HEK293 (cell line): ENCODE results near the gene CNTN4.

ENCODE experiments used
- CTCF ChIA-PET: fragments of 350-600 bp; formaldehyde crosslinking; extraction: SDS; loops from one replicate; lab custom pipeline; 2021; ENCODE audit warnings: antibody characterized with exemption; lab: Yijun Ruan, JAX
- POLR2A ChIA-PET: fragments of 300-600 bp; formaldehyde crosslinking; extraction: SDS; loops from one replicate; lab custom pipeline; 2020; ENCODE audit warnings: antibody characterized with exemption, inconsistent platforms; lab: Yijun Ruan, JAX
- H3K27ac ChIP-seq: fragments of 200-500 bp; sonication (Bioruptor generic); 2 replicates; pipeline ENCODE4 v1.5.1; 2014; ENCODE audit warnings: low read depth, low read length, control low read depth, inconsistent platforms; ENCODE audit errors: extremely low read depth
- H3K36me3 ChIP-seq, 2 experiments: fragments of 200-500 bp in 1 of 2; sonication (Bioruptor generic) in 1 of 2; 1 replicate in 1 of 2; 2 replicates in 1 of 2; pipeline ENCODE4 v1.5.1; 2014 to 2017; ENCODE audit warnings: inconsistent platforms in 2 of 2, low read length in 2 of 2; ENCODE audit not compliant: control insufficient read depth in 2 of 2, insufficient read depth in 1 of 2
- H3K4me1 ChIP-seq: fragments of 200-500 bp; sonication (Bioruptor generic); 2 replicates; pipeline ENCODE4 v1.5.1; 2014; ENCODE audit warnings: mild to moderate bottlenecking, low read length, inconsistent platforms; ENCODE audit not compliant: control insufficient read depth, insufficient read depth
- H3K4me3 ChIP-seq: 2 replicates; pipeline ENCODE4 v1.5.1; 2011; ENCODE audit warnings: low read depth, mild to moderate bottlenecking, control low read depth, low read length, moderate library complexity
- H3K9me3 ChIP-seq: fragments of 200-500 bp; sonication (Bioruptor generic); 2 replicates; pipeline ENCODE4 v1.5.1; 2014; ENCODE audit warnings: low read depth, low read length, inconsistent platforms; ENCODE audit not compliant: control insufficient read depth, insufficient read depth
- GLI2 ChIP-seq: fragments of 450-650 bp; formaldehyde crosslinking; IDR thresholded peaks from 2 replicates; pipeline ENCODE4; 2017; ENCODE audit warnings: missing biosample characterization, missing genetic modification characterization, low read depth, borderline replicate concordance
- GLI4 ChIP-seq: fragments of 450-650 bp; formaldehyde crosslinking; IDR thresholded peaks from 2 replicates; pipeline ENCODE4 v1.5.1; 2016; ENCODE audit warnings: missing biosample characterization, missing genetic modification characterization
- GLIS1 ChIP-seq: fragments of 450-650 bp; formaldehyde crosslinking; IDR thresholded peaks from 2 replicates; pipeline ENCODE4 v1.5.1; 2016; ENCODE audit warnings: missing biosample characterization, missing genetic modification characterization
- KLF16 ChIP-seq: fragments of 450-650 bp; formaldehyde crosslinking; IDR thresholded peaks from 2 replicates; pipeline ENCODE4 v1.5.1; 2017; ENCODE audit warnings: missing biosample characterization, missing genetic modification characterization
- OVOL3 ChIP-seq: fragments of 450-650 bp; formaldehyde crosslinking; IDR thresholded peaks from 2 replicates; pipeline ENCODE4 v1.5.1; 2016; ENCODE audit warnings: missing biosample characterization, missing genetic modification characterization
- PRDM1 ChIP-seq: fragments of 450-650 bp; formaldehyde crosslinking; IDR thresholded peaks from 2 replicates; pipeline ENCODE4; 2016; ENCODE audit warnings: missing biosample characterization, missing genetic modification characterization
- SALL2 ChIP-seq: fragments of 450-650 bp; formaldehyde crosslinking; IDR thresholded peaks from 2 replicates; pipeline ENCODE4 v1.5.0; 2017; ENCODE audit warnings: missing biosample characterization, mild to moderate bottlenecking, missing genetic modification characterization, borderline replicate concordance
- SETDB1 ChIP-seq: IDR thresholded peaks from one replicate; pipeline ENCODE4 v1.6.1; 2017; ENCODE audit warnings: mild to moderate bottlenecking, low read length, moderate library complexity, mixed read lengths; ENCODE audit not compliant: insufficient read length
- YY1 ChIP-seq: fragments of 450-650 bp; formaldehyde crosslinking; IDR thresholded peaks from 2 replicates; pipeline ENCODE4 v1.5.1; 2018; ENCODE audit warnings: missing biosample characterization, missing genetic modification characterization
- ZFP3 ChIP-seq: fragments of 450-650 bp; formaldehyde crosslinking; IDR thresholded peaks from 2 replicates; pipeline ENCODE4 v1.5.1; 2016; ENCODE audit warnings: low read depth, missing biosample characterization, missing genetic modification characterization
- ZNF157 ChIP-seq: fragments of 450-650 bp; formaldehyde crosslinking; IDR thresholded peaks from 2 replicates; pipeline ENCODE4 v1.5.1; 2016; ENCODE audit warnings: missing biosample characterization, missing genetic modification characterization
- ZNF175 ChIP-seq: fragments of 450-650 bp; formaldehyde crosslinking; IDR thresholded peaks from 2 replicates; pipeline ENCODE4 v1.5.1; 2016; ENCODE audit warnings: missing biosample characterization, missing genetic modification characterization
- ZNF2 ChIP-seq: fragments of 450-650 bp; formaldehyde crosslinking; IDR thresholded peaks from 2 replicates; pipeline ENCODE4 v1.5.1; 2016; ENCODE audit warnings: missing biosample characterization, missing genetic modification characterization
- ZNF223 ChIP-seq: fragments of 450-650 bp; formaldehyde crosslinking; IDR thresholded peaks from 2 replicates; pipeline ENCODE4 v1.5.1; 2016; ENCODE audit warnings: missing biosample characterization, missing genetic modification characterization
- ZNF423 ChIP-seq: fragments of 450-650 bp; formaldehyde crosslinking; IDR thresholded peaks from 2 replicates; pipeline ENCODE4 v1.5.1; 2016; ENCODE audit warnings: missing biosample characterization, missing genetic modification characterization
- ZNF510 ChIP-seq: fragments of 450-650 bp; formaldehyde crosslinking; IDR thresholded peaks from 2 replicates; pipeline ENCODE4 v1.5.1; 2018; ENCODE audit warnings: mild to moderate bottlenecking, missing genetic modification characterization, missing biosample characterization; ENCODE audit not compliant: insufficient replicate concordance
- ZNF548 ChIP-seq: fragments of 450-650 bp; formaldehyde crosslinking; IDR thresholded peaks from 2 replicates; pipeline ENCODE4 v1.5.1; 2016; ENCODE audit warnings: missing biosample characterization, missing genetic modification characterization
- ZNF558 ChIP-seq: fragments of 450-650 bp; formaldehyde crosslinking; IDR thresholded peaks from 2 replicates; pipeline ENCODE4 v1.5.1; 2016; ENCODE audit warnings: missing biosample characterization, missing genetic modification characterization
- ZNF830 ChIP-seq: fragments of 450-650 bp; IDR thresholded peaks from 2 replicates; pipeline ENCODE4 v1.5.0; 2018; ENCODE audit warnings: missing biosample characterization, missing genetic modification characterization, low read depth, mild to moderate bottlenecking, moderate library complexity
- TF ChIP-seq, protein P1 (sequence below): fragments of 450-650 bp; formaldehyde crosslinking; IDR thresholded peaks from 2 replicates; pipeline ENCODE4 v1.5.1; 2016; ENCODE audit warnings: missing biosample characterization, missing genetic modification characterization
- TF ChIP-seq, protein P2 (sequence below): fragments of 450-650 bp; formaldehyde crosslinking; IDR thresholded peaks from 2 replicates; pipeline ENCODE4 v1.5.1; 2016; ENCODE audit warnings: missing biosample characterization, missing genetic modification characterization
- TF ChIP-seq, protein P3 (sequence below): fragments of 450-650 bp; formaldehyde crosslinking; IDR thresholded peaks from 2 replicates; pipeline ENCODE4 v1.5.1; 2016; ENCODE audit warnings: missing biosample characterization, missing genetic modification characterization, low read depth
- TF ChIP-seq, protein P4 (sequence below): fragments of 450-650 bp; formaldehyde crosslinking; IDR thresholded peaks from 2 replicates; pipeline ENCODE4 v1.5.1; 2016; ENCODE audit warnings: missing biosample characterization, missing genetic modification characterization

Gene CNTN4

DNA sequence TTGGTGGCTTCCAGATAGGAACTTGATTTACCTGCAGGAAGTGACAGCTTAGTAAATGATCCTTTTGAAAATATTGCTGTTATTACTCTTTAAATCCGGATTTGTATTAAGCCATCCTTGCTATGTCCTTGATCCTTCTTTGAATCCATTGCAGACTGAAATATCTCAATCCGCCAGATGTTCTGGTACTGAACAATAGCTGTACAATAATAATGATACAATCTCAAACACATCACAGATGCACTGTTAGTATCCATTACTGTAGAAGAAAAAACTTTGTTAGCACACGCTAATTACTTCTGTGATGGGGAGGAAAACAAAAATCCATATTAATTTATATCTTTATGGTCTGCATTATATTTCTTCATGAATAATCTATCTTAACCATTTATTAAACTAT is 202.3 kb downstream of the CNTN4 start:
- H3K27ac ChIP-seq: no peak overlapping the region
- ChIA-PET POLR2A (no interaction called here), CTCF (no interaction called here)
- H3K4me3 ChIP-seq: no peak overlapping the region
- no peaks in the 10 kb centered on the region for H3K4me1 ChIP-seq
- no peaks in the 10 kb centered on the region for H3K9me3 ChIP-seq
- TF ChIP-seq ZNF830 (tag by site-specific recombination) (no peak), PRDM1 (no peak), GLIS1 (tag by site-specific recombination) (no peak), ZNF558 (tag by site-specific recombination) (no peak), ZNF175 (tag by site-specific recombination) (no peak)
- no peaks in the 10 kb centered on the region for H3K36me3 ChIP-seq

DNA sequence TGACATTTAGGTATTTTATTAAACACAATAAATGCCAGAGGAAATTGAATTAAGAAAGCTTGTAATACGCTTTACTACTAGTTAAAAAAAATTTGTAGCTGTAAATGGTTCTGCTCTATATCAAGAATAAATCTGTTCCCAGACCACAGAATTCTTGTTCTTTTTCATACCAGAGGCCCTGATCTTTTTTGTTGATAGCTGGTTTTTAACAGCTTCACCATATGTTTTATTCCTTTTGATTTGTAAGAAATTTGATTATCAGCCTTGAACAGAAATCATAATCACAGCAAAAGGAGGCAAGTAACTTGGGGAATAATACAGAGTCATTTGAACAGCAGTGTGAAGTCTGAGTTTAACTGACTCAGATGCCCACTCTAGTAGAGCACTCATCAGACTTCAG is 202.7 kb downstream of the CNTN4 start:
- H3K27ac ChIP-seq: no peak overlapping the region
- no peaks in the 10 kb centered on the region for H3K9me3 ChIP-seq
- no peaks in the 10 kb centered on the region for H3K36me3 ChIP-seq
- ChIA-PET CTCF (interaction anchor here (0.5 kb wide), 1 partner anchor 1457 kb away, joined by 3 read pairs; no protein-coding TSS in a partner anchor), POLR2A (no interaction called here)
- H3K4me3 ChIP-seq: no peak overlapping the region
- no peaks in the 10 kb centered on the region for H3K4me1 ChIP-seq
- TF ChIP-seq ZNF157 (tag by site-specific recombination): no peak
- no peak for TF ChIP-seq ZNF510 (tag by site-specific recombination)
- TF ChIP-seq ZNF548: no peak
- TF ChIP-seq, protein P1, sequence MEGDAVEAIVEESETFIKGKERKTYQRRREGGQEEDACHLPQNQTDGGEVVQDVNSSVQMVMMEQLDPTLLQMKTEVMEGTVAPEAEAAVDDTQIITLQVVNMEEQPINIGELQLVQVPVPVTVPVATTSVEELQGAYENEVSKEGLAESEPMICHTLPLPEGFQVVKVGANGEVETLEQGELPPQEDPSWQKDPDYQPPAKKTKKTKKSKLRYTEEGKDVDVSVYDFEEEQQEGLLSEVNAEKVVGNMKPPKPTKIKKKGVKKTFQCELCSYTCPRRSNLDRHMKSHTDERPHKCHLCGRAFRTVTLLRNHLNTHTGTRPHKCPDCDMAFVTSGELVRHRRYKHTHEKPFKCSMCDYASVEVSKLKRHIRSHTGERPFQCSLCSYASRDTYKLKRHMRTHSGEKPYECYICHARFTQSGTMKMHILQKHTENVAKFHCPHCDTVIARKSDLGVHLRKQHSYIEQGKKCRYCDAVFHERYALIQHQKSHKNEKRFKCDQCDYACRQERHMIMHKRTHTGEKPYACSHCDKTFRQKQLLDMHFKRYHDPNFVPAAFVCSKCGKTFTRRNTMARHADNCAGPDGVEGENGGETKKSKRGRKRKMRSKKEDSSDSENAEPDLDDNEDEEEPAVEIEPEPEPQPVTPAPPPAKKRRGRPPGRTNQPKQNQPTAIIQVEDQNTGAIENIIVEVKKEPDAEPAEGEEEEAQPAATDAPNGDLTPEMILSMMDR (tag by site-specific recombination): no peak
- TF ChIP-seq GLI4 (tag by site-specific recombination): no peak
- TF ChIP-seq SALL2 (tag by site-specific recombination): no peak
- no peak for TF ChIP-seq ZFP3 (tag by site-specific recombination)
- TF ChIP-seq ZNF223 (tag by site-specific recombination): no peak
- TF ChIP-seq KLF16 (tag by site-specific recombination): no peak
- no peak for TF ChIP-seq OVOL3 (tag by site-specific recombination)
- no peak for TF ChIP-seq SETDB1
- TF ChIP-seq, protein P2, sequence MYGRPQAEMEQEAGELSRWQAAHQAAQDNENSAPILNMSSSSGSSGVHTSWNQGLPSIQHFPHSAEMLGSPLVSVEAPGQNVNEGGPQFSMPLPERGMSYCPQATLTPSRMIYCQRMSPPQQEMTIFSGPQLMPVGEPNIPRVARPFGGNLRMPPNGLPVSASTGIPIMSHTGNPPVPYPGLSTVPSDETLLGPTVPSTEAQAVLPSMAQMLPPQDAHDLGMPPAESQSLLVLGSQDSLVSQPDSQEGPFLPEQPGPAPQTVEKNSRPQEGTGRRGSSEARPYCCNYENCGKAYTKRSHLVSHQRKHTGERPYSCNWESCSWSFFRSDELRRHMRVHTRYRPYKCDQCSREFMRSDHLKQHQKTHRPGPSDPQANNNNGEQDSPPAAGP: no peak
- no peak for TF ChIP-seq ZNF2 (tag by site-specific recombination)
- TF ChIP-seq GLI2 (tag by site-specific recombination): no peak
- TF ChIP-seq, protein P3, sequence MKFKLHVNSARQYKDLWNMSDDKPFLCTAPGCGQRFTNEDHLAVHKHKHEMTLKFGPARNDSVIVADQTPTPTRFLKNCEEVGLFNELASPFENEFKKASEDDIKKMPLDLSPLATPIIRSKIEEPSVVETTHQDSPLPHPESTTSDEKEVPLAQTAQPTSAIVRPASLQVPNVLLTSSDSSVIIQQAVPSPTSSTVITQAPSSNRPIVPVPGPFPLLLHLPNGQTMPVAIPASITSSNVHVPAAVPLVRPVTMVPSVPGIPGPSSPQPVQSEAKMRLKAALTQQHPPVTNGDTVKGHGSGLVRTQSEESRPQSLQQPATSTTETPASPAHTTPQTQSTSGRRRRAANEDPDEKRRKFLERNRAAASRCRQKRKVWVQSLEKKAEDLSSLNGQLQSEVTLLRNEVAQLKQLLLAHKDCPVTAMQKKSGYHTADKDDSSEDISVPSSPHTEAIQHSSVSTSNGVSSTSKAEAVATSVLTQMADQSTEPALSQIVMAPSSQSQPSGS: no peak

DNA sequence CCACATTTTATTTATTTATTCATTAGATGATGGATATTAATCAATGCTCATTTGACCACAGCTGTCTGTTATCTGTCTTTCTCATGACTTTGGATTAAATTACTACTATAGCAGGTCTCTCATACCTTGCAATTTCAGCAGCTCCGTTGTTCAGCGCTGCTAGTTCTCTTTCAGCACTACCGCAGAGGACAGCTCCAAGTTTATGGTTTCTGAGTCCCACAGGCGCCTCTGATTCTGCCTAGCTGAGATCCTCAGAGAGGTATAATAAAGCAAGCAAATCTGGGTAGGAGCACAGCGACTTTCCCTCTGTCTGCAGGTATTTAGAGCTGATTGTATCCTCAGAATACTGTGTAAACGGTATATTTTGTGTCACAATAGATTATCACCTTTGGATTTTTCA is 204.9 kb downstream of the CNTN4 start:
- Histone ChIP-seq H3K4me3 (no peak overlapping the region), H3K4me1 (no peaks in the 10 kb centered on the region), H3K36me3 (no peaks in the 10 kb centered on the region), H3K9me3 (no peaks in the 10 kb centered on the region), H3K27ac (no peak overlapping the region)
- ChIA-PET CTCF (interaction anchor here (0.7 kb wide), 1 partner anchor 350 kb away, joined by 3 read pairs; no protein-coding TSS in a partner anchor), POLR2A (no interaction called here)
- no peak for TF ChIP-seq YY1 (tag by site-specific recombination)
- TF ChIP-seq, protein P4, sequence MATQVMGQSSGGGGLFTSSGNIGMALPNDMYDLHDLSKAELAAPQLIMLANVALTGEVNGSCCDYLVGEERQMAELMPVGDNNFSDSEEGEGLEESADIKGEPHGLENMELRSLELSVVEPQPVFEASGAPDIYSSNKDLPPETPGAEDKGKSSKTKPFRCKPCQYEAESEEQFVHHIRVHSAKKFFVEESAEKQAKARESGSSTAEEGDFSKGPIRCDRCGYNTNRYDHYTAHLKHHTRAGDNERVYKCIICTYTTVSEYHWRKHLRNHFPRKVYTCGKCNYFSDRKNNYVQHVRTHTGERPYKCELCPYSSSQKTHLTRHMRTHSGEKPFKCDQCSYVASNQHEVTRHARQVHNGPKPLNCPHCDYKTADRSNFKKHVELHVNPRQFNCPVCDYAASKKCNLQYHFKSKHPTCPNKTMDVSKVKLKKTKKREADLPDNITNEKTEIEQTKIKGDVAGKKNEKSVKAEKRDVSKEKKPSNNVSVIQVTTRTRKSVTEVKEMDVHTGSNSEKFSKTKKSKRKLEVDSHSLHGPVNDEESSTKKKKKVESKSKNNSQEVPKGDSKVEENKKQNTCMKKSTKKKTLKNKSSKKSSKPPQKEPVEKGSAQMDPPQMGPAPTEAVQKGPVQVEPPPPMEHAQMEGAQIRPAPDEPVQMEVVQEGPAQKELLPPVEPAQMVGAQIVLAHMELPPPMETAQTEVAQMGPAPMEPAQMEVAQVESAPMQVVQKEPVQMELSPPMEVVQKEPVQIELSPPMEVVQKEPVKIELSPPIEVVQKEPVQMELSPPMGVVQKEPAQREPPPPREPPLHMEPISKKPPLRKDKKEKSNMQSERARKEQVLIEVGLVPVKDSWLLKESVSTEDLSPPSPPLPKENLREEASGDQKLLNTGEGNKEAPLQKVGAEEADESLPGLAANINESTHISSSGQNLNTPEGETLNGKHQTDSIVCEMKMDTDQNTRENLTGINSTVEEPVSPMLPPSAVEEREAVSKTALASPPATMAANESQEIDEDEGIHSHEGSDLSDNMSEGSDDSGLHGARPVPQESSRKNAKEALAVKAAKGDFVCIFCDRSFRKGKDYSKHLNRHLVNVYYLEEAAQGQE (tag by site-specific recombination): peak; percentile 91
- no peak for TF ChIP-seq ZNF423 (tag by site-specific recombination)
